ENCODE measurements around the gene SDF2L1.
A peak's percentile ranks its signal among the peaks of the same experiment; 100 is the strongest.
"Not testable (repeated sequence)": the region's sequence is repeated elsewhere in the genome, so short reads cannot be mapped to it uniquely, and the experiment has no call there.

Gene SDF2L1

GRCh38 chr22:21636629-21637218, 5.4 kb upstream of the SDF2L1 start:
- no peak for DNase-seq (ENCODE audit: low spot score)

- not testable (repeated sequence) for DNase-seq (ENCODE audit: low spot score)
Observed at GRCh38 chr22:21637450-21637849, 4.7 kb upstream of the SDF2L1 start.

- no peak for DNase-seq (ENCODE audit: low spot score)
Observed at GRCh38 chr22:21639359-21639758, 2.7 kb upstream of the SDF2L1 start.

- no peak for DNase-seq (ENCODE audit: low spot score)
Observed at GRCh38 chr22:21640810-21641209, 1.3 kb upstream of the SDF2L1 start.

DNA sequence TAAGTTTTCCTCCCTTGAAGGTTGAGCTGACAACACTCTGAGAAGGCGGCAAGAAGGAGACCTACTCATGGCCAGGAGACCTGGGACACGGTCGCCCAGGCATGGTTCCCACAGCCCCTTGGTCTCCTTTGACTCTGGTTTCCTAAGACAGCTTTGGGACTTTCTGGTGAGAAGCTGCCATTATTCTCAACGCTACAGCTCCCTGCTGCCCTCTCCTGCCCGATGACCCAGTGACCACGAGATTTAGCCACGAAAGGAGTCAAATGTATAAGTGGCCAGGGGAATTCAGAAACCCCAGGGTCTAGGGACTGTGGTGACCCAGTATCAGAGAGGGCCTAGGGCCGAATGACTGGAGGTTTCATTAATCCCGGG, 699 bp upstream of the SDF2L1 start:
- peak; percentile 74 for DNase-seq (ENCODE audit: low spot score)

DNA sequence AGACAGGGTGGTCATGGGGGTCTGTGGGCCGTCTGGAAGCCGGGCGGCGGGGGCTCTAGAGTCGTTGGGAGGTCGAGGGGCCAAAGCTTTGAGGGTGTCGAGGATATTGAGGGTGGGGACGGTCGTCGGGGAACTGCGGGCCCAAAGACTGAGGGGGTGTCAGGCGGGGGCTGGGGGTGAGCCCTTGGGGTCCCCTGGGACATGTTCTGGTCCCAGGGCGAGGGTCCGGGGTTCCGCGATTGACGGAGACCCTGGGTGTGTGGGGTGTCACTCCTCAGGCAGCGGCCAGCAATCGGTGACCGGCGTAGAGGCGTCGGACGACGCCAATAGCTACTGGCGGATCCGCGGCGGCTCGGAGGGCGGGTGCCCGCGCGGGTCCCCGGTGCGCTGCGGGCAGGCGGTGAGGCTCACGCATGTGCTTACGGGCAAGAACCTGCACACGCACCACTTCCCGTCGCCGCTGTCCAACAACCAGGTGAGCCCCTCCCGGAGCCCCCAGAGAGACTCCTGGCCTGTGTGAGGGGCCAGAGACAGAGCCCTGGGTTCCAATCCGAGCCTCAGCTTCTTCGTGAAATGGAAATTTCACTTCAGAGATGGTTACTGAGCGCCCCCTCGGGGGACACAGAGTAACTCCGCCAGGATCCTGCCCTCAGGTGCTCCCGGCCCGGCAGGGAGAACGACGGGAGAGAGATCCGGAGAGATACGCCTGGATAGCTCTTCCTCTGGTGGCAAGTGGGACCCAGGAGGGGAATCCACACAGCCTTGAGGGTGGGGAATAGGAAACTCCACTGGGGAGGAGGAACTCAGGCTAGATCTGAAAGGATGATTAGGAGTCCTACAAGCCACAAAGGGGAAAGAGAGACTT, 714 bp downstream of the SDF2L1 start:
- peak; percentile 63 for DNase-seq (ENCODE audit: low spot score)

- no peak for DNase-seq (ENCODE audit: low spot score)
Observed at GRCh38 chr22:21643533-21644357, 1.6 kb downstream of the SDF2L1 start.

GRCh38 chr22:21645513-21645912, 3.4 kb downstream of the SDF2L1 start:
- DNase-seq (ENCODE audit: low spot score) = not testable (repeated sequence)

DNA sequence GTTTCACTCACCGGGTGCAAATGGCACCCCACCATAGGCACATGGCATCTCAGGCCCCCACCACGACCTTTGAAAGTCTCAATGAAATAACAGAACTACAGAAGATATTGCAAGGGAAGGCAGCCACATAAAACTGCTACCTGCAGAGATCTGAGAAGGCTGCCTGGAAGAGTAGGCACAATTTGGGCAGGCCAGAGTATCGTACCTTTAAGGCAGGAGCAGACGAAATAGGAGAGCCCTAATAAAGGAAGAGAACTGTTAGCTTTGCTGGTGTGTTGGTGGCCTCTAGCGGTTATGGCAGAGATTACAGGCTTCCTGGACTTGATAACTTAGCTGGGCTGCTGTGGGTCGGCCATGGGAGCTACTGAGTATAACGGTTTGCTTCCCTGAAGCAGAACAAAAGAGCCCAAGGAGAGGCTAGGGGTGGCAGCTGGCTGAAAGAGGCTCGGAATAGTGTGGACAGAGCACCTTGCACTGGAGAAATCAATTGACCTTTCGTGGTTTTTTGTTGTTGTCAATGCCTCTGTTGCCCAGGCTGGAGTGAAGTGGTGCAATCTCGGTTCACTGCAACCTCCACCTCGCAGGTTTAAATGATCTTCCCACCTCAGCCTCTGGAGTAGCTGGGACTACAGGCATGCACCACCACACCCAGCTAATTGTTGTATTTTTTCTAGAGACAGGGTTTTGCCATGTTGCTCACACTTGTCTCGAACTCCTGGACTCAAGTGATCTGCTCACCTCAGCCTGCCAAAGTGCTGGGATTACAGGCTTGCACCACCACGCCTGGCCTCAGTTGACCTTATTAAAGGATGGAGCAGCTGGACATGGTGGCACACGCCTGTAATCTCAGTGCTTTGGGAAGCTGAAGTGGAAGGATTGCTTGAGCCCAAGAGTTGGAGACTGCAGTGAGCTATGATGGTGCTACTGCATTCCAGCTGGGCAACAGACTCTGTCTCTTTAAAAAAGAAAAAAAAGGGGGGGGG, 4.8 kb downstream of the SDF2L1 start:
- peak; percentile 76 for DNase-seq (ENCODE audit: low spot score)

DNA sequence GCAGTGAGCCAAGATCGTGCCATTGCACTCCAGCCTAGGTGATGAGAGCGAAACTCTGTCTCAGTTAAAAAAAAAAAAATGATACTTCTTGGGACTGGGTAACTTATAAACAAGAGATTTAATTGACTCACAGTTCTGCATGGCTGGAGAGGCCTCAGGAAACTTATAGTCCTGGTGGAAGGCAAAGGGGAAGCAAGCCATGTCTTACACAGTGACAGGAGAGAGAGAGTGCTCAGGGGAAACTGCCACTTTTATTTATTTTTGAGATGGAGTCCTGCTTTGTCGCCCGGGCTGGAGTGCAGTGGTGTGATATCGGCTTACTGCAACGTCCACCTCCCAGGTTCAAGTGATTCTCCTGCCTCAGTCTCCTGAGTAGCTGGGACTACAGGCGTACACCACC, 8.2 kb downstream of the SDF2L1 start:
- DNase-seq (ENCODE audit: low spot score) = no peak

DNA sequence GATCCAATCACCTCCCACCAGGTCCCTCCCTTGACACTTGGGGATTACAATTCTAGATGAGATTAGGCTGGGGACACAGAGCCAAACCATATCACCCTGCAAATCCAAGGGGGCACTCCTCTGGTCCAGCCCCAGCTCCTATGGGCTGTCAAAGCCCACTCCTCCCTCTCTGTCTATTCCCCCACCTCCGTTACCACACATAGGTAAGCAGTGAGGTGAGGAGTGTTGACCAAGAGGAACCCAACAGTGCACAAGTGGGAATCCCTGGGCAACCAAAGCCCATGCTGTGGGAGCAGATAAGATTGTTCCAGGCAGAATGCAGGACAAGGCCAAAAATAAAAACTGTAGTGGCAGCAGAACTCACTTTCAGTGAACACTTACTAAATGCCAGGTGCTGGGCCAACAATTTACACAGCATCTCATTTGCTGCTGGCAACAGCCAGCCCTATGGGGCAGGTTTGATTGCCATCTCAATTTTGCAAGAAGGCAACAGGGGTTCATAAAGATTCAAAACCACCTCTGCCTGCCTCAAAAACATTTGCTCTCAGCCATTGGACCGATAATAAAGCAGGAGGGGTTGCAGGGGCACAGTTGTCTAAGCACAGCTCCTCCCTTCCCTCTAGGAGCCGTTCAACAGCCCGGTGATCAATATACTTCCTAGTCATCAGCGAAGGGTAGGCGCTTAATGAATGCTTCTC, 8.9 kb downstream of the SDF2L1 start:
- DNase-seq (ENCODE audit: low spot score) = no peak

DNA sequence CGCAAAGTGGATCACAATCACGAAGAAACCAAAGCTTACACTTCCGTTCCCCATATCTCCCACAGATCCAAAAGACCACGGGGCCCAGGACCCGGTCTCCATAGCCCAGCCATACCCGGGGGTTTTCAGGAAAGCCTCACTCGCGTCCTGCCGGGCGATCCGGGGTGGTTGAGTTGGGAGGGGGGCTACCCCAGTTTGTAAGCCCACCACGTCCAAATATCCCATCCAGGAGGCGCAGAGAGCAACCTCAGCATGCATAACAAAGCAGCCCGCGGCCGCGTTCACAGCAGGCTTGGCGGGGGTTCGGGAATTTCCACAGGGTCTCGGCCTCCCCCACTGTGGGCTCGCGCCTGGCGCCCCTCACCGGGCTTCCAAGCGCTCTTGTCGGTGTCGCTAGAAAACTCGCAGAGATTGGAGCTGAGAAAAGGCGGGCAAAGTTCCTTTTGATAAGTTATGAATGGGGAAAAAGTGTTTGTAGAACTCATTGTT, 9.5 kb downstream of the SDF2L1 start:
- DNase-seq (ENCODE audit: low spot score) = no peak

DNA sequence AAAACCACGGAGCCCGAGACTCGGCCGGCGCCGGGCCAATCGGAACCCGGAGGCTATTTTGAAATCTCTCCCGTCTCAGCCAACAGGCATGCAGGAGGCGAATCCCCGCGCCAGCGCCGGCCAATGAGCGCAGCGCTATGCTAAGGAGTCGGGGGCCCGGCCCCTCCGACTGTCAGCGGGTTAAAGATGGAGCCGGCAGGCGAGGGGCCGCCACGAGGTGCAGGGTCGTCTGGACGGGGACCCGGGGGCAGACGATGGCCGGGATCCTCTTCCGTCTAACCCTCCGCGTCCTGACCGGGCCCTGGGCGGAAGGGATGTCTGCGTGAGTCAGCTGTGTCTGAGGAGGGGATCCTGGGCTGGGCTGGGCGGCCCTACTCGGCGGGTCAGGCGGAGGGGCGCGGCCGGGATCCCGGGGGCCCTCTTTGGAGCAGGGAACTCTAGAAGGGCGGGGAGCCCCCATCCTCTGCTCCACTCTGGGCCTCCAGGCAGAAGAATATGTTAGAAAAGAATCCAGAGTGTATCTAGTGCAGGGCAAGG, 10.0 kb downstream of the SDF2L1 start:
- DNase-seq (ENCODE audit: low spot score) = peak; percentile 96

- DNase-seq (ENCODE audit: low spot score) = no peak
Observed at GRCh38 chr22:21652547-21653545, 10.7 kb downstream of the SDF2L1 start.

GRCh38 chr22:21657020-21657359, 14.9 kb downstream of the SDF2L1 start:
- DNase-seq (ENCODE audit: low spot score) = no peak

DNA sequence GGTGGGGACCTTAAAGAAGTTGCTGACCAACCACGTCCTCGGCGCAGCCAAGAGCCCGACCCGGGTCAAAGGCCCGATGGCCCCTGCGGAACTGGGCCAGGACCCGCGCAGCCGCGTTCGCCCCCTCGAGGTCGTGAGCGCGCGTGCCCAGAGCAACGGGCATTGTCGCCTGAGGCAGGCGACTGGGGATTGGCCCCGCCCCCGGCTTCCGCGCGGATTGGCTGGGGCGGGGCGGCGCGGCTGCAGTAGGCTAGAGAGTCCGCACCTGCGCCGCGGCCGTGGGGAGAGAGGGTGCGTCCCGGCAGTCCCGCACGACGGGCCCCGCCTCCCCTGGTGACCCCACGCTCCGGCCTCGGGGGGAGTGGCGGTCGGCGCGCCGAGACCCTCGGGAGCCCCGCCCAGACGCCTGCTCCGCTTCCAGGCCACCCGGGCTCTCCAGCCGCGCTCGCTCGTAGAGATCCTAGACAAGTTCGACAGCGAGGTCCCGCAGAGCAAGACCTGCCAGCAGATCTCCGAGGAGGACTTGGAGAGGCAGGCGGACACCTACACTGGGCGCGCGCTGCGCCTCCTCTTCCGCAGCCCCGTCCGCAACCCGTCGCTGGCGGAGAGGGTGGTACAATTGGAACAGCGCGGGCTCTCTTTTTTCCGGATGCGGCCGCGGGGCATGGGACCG, 15.4 kb downstream of the SDF2L1 start:
- peak; percentile 89 for DNase-seq (ENCODE audit: low spot score)

GRCh38 chr22:21659864-21660525, 17.9 kb downstream of the SDF2L1 start:
- no peak for DNase-seq (ENCODE audit: low spot score)

GRCh38 chr22:21660904-21661303, 18.8 kb downstream of the SDF2L1 start:
- DNase-seq (ENCODE audit: low spot score) = no peak
